Measurements from ENCODE around the gene PABPC1L.

PABPC1L gene

GRCh38 chr20:44901974-44902373 lies 7.9 kb upstream of the PABPC1L start:
- DNase-seq: no peak

GRCh38 chr20:44904377-44904776 lies 5.5 kb upstream of the PABPC1L start:
- no peak for DNase-seq

- no peak for DNase-seq
Measured at GRCh38 chr20:44908987-44909871, 631 bp upstream of the PABPC1L start.

DNA sequence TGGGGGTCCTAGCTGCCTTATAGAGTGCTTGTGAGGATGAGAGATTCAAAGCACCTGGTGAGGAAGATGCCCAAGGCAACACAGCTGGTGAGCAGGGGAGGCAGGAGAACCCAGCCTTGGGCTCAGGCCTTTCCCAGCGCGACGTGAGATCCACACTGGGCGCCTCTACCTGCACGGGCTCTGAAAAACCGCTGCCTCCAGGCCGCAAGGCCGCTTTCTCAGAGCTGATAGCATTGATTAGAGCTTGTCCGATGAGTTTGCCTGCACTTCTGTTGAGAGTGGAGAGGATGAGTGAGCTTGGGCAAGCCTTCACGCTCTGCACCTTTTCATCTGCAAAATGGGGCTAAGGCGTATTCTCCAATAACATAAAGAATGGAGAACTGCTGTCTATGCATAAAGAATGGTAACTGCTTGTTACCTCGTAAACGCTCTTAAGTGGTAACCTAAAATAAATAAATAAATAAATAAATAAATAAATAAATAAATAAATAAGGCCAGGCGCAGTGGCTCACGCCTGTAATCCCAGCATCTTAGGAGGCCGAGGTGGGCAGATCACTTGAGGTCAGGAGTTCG lies 916 bp downstream of the PABPC1L start:
- no peak for DNase-seq

GRCh38 chr20:44911264-44911921 lies 1.5 kb downstream of the PABPC1L start:
- peak; percentile 43 for DNase-seq

DNA sequence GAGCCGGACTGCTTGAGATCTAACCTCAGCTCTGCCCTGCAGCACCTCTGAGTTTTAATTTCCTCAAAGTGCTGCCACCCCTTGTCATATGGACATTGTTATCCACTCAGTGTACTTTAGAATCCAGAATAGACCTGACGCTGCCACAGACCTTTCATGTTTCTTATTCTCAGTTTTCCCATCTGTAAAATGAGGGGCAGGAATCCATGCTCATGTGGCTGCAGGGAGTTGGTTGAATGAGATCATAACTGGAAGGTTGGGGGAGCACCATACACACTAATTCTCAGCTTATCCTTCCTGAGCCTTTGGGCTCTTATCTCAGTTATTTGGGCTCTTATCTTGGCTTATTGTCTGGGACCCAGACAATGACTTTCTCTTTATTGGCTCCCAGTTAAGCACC lies 2.3 kb downstream of the PABPC1L start:
- DNase-seq: no peak

DNA sequence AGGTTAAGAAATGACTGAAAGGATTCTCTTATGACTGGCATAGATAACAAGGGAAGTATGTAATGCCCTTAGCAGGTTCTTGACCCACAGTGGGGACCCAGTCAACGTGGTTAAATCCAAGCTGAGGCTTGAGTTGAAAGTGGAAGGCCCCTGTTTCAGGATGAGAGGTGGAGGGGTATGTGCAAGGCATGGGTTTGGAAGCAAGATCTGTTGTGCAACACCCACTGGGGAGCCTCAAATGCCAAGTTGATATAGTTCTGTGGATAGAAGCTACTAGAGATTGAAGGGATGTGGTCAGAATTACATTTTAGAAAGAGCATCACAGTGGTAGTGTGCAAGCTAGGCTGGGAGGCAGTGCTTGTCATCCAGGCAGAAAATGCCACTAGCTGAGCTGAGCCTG lies 5.1 kb downstream of the PABPC1L start:
- DNase-seq: no peak

- no peak for DNase-seq
Measured at GRCh38 chr20:44916586-44916985, 6.7 kb downstream of the PABPC1L start.

DNA sequence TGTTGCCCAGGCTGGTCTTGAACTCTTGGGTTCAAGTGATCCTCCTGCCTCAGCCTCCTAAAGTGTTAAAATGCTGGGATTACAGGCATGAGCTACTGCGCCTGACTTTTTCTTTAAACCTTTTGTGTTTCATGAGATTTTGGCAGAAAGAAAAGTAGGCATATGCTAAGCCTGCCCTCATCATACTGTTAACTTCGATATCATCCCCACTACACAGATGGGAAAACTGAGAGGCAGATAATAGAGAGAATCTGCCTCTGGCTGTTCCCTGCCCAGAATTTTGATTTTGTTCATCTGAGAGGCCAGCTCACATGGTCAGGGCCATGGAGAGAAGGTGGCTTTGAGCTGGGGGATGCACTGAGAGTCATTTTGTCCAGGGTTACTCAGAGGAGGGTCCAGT lies 7.5 kb downstream of the PABPC1L start:
- no peak for DNase-seq

DNA sequence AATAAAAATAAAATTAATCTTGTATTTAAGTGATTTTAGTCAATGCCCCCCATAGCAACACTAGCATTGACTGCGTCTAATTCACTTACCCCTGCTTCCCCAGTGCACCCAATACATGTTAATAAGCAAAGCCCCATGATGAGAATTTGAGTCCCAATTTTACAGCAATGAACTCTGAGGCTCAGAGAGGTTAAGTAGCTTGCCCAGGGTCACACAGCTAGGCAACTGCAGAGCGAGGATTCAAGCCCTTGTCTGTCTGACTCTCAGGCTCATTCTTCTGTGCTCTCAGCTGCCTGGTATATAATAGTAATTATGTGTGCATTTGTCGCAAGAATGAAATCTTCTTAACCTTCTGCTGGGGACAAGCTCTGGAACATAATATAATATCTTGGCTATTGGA lies 8.5 kb downstream of the PABPC1L start:
- no peak for DNase-seq

GRCh38 chr20:44918761-44919160 lies 8.9 kb downstream of the PABPC1L start:
- DNase-seq: no peak

DNA sequence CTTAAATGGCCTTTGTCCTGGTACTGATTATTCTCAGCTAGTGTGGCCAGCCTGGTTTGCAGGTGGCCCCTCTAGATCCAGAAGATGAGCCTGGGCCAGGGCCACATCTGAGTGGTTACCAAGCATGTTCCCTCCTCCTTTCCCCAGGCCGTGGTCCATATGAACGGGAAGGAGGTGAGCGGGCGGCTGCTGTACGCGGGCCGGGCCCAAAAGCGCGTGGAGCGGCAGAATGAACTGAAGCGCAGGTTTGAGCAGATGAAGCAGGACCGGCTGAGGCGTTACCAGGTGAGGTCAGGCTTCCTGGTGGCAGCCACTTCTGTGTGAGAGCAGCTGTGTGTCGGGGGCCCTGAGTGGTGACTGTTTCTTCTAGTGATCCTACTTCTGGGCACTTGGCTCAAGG lies 11.6 kb downstream of the PABPC1L start:
- no peak for DNase-seq

- DNase-seq: no peak
Measured at GRCh38 chr20:44924541-44924940, 14.7 kb downstream of the PABPC1L start.

- no peak for DNase-seq
Measured at GRCh38 chr20:44928595-44928994, 18.7 kb downstream of the PABPC1L start.

GRCh38 chr20:44930517-44931168 lies 20.8 kb downstream of the PABPC1L start:
- no peak for DNase-seq

- no peak for DNase-seq
Measured at GRCh38 chr20:44931911-44932310, 22.1 kb downstream of the PABPC1L start.

GRCh38 chr20:44932916-44933315 lies 23.1 kb downstream of the PABPC1L start:
- no peak for DNase-seq

- no peak for DNase-seq
Measured at GRCh38 chr20:44936510-44936909, 26.6 kb downstream of the PABPC1L start.

GRCh38 chr20:44938637-44939036 lies 28.8 kb downstream of the PABPC1L start:
- no peak for DNase-seq

GRCh38 chr20:44941120-44941691 lies 31.3 kb downstream of the PABPC1L start:
- DNase-seq: no peak

- DNase-seq: no peak
Measured at GRCh38 chr20:44942264-44942973, 32.6 kb downstream of the PABPC1L start.

DNA sequence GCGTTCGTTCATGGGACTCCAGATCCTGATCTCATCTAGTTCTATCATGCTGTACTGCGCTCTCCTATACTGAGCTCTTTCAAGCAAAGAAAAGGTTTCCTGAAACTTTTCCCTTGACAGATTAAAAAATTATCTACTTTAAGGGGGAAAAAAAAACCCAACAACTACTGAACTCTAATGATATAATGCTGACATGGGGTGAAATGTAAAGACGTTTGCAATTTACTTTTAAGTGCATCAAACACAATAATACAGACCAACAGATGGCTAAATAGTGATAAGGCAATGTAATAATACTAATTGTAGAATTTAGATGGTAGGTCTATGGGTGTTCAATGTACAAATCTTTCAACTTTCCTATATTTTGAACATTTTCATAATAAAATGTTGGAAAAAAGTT lies 34.0 kb downstream of the PABPC1L start:
- no peak for DNase-seq

GRCh38 chr20:44945261-44945660 lies 35.4 kb downstream of the PABPC1L start:
- DNase-seq: no peak

Measured in activated gamma-delta T cell treated with Interleukin-2 at 50 U/mL for 16 hours (primary cell).